Astrocyte (in vitro differentiated cells and primary cell): ENCODE results near the gene CXADR. TPM values are rescaled to one million over a fixed set of nuclear protein-coding genes. Genes with fewer than 3 reads are reported as not detected.

ENCODE experiments used
- DNase-seq: peaks from one replicate; pipeline ENCODE4 v3.0.0-alpha.2; 2010; ENCODE audit warnings: low read depth
- FAIRE-seq: peaks from 2 replicates; lab custom pipeline; 2011; peaks lifted over from hg19 to GRCh38; lab: Jason Lieb, UNC
- H2AFZ ChIP-seq: 2 replicates; pipeline ENCODE4 v1.6.0; 2012; ENCODE audit warnings: low read depth, low read length, inconsistent platforms
- H3K27ac ChIP-seq: 2 replicates; pipeline ENCODE4 v1.5.1; 2011; ENCODE audit warnings: low read depth, low read length, inconsistent platforms
- H3K27me3 ChIP-seq: 2 replicates; pipeline ENCODE4 v1.6.0; 2011; ENCODE audit warnings: low read length, inconsistent platforms; ENCODE audit not compliant: insufficient read depth
- H3K36me3 ChIP-seq: 2 replicates; pipeline ENCODE4 v1.5.1; 2011; ENCODE audit warnings: low read length, inconsistent platforms; ENCODE audit not compliant: insufficient read depth
- H3K4me1 ChIP-seq: 2 replicates; pipeline ENCODE4 v1.5.1; 2011; ENCODE audit warnings: low read length, inconsistent platforms; ENCODE audit not compliant: insufficient read depth
- H3K4me2 ChIP-seq: 2 replicates; pipeline ENCODE4 v1.6.0; 2012; ENCODE audit warnings: low read length, inconsistent platforms
- H3K4me3 ChIP-seq: 2 replicates; pipeline ENCODE4 v1.5.1; 2011; ENCODE audit warnings: low read depth, mild to moderate bottlenecking, low read length, inconsistent platforms; ENCODE audit not compliant: insufficient read depth
- H3K79me2 ChIP-seq: 2 replicates; pipeline ENCODE4 v1.6.0; 2012; ENCODE audit warnings: mild to moderate bottlenecking, low read length, inconsistent platforms; ENCODE audit not compliant: insufficient read depth
- H3K9ac ChIP-seq: 2 replicates; pipeline ENCODE4 v1.6.0; 2012; ENCODE audit warnings: mild to moderate bottlenecking, low read length, inconsistent platforms
- H3K9me3 ChIP-seq: 2 replicates; pipeline ENCODE4 v1.5.1; 2012; ENCODE audit warnings: low read depth, mild to moderate bottlenecking, low read length, inconsistent platforms; ENCODE audit not compliant: insufficient read depth
- H4K20me1 ChIP-seq: 2 replicates; pipeline ENCODE4 v1.6.0; 2012; ENCODE audit warnings: low read length, inconsistent platforms; ENCODE audit not compliant: insufficient read depth
- H3K27ac Mint-ChIP-seq: one replicate; pipeline ENCODE4 v1.8.0; 2021; ENCODE audit warnings: mild to moderate bottlenecking, mixed read lengths; ENCODE audit not compliant: unreplicated experiment
- H3K27me3 Mint-ChIP-seq: one replicate; pipeline ENCODE4 v1.8.0; 2021; ENCODE audit warnings: low read depth, mixed read lengths; ENCODE audit not compliant: unreplicated experiment
- H3K36me3 Mint-ChIP-seq: one replicate; pipeline ENCODE4 v1.8.0; 2021; ENCODE audit warnings: low read depth, mixed read lengths; ENCODE audit not compliant: unreplicated experiment
- H3K4me1 Mint-ChIP-seq: one replicate; pipeline ENCODE4 v1.8.0; 2021; ENCODE audit warnings: low read depth, mixed read lengths; ENCODE audit not compliant: unreplicated experiment
- H3K4me3 Mint-ChIP-seq: one replicate; pipeline ENCODE4 v1.8.0; 2021; ENCODE audit warnings: mild to moderate bottlenecking, moderate library complexity, mixed read lengths; ENCODE audit not compliant: unreplicated experiment
- H3K9me3 Mint-ChIP-seq: one replicate; pipeline ENCODE4 v1.8.0; 2021; ENCODE audit warnings: mild to moderate bottlenecking, mixed read lengths; ENCODE audit not compliant: unreplicated experiment
- EZH2 ChIP-seq: IDR thresholded peaks from 2 replicates; pipeline ENCODE4 v1.6.1; 2012; ENCODE audit warnings: mild to moderate bottlenecking, low read length, inconsistent platforms; ENCODE audit not compliant: insufficient read depth
- total RNA-seq: library from RNA; stranded (reverse); gene quantifications from 2 replicates; pipeline ENCODE4 v1.2.1, GENCODE V29; 2021
- TF ChIP-seq, protein P1 (sequence below): IDR thresholded peaks from 2 replicates; pipeline ENCODE4 v1.5.1; 2011; ENCODE audit warnings: low read depth, mild to moderate bottlenecking, inconsistent platforms, low read length, moderate library complexity; ENCODE audit not compliant: insufficient read depth

CXADR gene
- total RNA-seq, 1 donor from 2014 or later: 30.6 TPM

DNA sequence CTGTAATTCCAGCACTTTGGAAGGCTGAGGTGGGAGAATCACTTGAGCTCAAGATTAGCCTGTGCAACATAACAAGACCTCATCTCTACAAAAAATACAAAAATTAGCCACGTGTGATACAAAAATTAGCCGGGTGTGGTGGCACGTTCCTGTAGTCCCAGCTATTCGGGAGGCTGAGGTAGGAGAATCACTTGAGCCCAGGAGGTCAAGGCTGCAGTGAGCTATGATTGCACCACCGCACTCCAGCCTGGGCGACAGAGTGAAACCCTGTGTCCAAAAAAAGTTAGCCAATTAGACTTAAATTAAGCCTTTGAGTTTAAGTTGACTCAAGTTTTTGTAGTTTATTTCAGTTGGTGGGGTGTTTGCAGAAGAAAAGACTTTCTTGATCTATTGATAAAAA lies 11.8 kb downstream of the CXADR start:
- Mint-ChIP-seq H3K4me3 (no peak overlapping the region), H3K36me3 (no peaks in the 10 kb centered on the region), H3K4me1 (peaks cover 12% of the 10 kb centered on the region), H3K27ac (no peak overlapping the region), H3K27me3 (no peaks in the 10 kb centered on the region), H3K9me3 (no peaks in the 10 kb centered on the region)
- FAIRE-seq (no peak), DNase-seq (no peak)
- Histone ChIP-seq H3K9ac (no peak overlapping the region), H3K9me3 (no peaks in the 10 kb centered on the region), H3K79me2 (no peaks in the 10 kb centered on the region), H3K4me2 (no peak overlapping the region), H3K36me3 (no peaks in the 10 kb centered on the region), H4K20me1 (no peaks in the 10 kb centered on the region), H2AFZ (no peak overlapping the region), H3K27me3 (no peaks in the 10 kb centered on the region), H3K4me3 (no peak overlapping the region), H3K27ac (no peak overlapping the region), H3K4me1 (peaks cover 7% of the 10 kb centered on the region)
- no peak for TF ChIP-seq EZH2
- TF ChIP-seq, protein P1, sequence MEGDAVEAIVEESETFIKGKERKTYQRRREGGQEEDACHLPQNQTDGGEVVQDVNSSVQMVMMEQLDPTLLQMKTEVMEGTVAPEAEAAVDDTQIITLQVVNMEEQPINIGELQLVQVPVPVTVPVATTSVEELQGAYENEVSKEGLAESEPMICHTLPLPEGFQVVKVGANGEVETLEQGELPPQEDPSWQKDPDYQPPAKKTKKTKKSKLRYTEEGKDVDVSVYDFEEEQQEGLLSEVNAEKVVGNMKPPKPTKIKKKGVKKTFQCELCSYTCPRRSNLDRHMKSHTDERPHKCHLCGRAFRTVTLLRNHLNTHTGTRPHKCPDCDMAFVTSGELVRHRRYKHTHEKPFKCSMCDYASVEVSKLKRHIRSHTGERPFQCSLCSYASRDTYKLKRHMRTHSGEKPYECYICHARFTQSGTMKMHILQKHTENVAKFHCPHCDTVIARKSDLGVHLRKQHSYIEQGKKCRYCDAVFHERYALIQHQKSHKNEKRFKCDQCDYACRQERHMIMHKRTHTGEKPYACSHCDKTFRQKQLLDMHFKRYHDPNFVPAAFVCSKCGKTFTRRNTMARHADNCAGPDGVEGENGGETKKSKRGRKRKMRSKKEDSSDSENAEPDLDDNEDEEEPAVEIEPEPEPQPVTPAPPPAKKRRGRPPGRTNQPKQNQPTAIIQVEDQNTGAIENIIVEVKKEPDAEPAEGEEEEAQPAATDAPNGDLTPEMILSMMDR: no peak

DNA sequence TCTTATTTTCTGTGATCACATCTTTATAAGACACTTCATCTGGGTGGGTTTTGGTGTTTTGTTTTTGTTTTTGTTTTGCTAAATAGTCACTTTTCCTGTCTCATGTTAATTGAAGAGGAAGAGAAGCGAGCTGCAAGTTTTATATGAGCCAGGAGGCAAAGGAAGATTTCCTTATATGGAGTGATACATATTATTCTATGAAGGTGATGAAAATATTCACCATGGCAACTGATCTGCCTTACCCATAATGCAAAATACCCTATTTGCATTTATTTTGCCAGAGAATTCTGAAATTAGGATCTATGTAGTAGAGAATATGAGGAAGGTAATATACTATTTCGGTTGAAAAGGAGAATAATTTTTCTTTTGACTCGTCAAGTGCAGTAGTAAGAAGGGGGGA lies 13.9 kb downstream of the CXADR start:
- Histone ChIP-seq H3K79me2 (no peaks in the 10 kb centered on the region), H3K4me1 (peaks cover 7% of the 10 kb centered on the region), H3K9ac (no peak overlapping the region), H3K27me3 (no peaks in the 10 kb centered on the region), H3K27ac (no peak overlapping the region), H3K4me2 (no peak overlapping the region), H3K4me3 (no peak overlapping the region), H4K20me1 (no peaks in the 10 kb centered on the region), H2AFZ (no peak overlapping the region), H3K36me3 (no peaks in the 10 kb centered on the region), H3K9me3 (no peaks in the 10 kb centered on the region)
- TF ChIP-seq, protein P1: no peak
- no peak for TF ChIP-seq EZH2
- FAIRE-seq: no peak
- peak overlapping the region; percentile 94 for H3K27ac Mint-ChIP-seq
- no peaks in the 10 kb centered on the region for H3K9me3 Mint-ChIP-seq
- DNase-seq: no peak
- H3K27me3 Mint-ChIP-seq: no peaks in the 10 kb centered on the region
- no peaks in the 10 kb centered on the region for H3K36me3 Mint-ChIP-seq
- H3K4me1 Mint-ChIP-seq: peaks cover 12% of the 10 kb centered on the region
- peak overlapping the region; percentile 63 for H3K4me3 Mint-ChIP-seq

DNA sequence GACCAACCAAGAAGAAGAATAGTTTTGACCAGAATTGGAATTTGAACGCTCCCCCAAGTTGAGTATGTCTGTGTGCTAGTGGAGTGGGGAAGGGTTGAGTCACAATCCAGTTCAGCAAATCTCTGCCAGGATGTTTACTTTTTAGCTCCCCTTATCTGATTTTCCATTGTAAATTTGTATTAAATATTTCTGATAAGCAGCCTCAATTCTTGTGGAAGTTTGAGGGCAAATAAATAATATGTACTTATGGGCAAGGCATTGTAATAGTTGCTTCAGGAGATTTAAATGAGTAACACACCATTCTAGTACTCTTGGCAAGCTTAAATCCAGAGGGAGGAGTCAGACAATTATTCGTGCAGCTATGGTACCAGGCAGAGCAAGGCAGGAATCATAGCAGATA lies 14.4 kb downstream of the CXADR start:
- Histone ChIP-seq H3K4me1 (peaks cover 7% of the 10 kb centered on the region), H3K4me2 (peak overlapping the region; percentile 11), H3K9ac (no peak overlapping the region), H3K27me3 (no peaks in the 10 kb centered on the region), H2AFZ (no peak overlapping the region), H3K36me3 (no peaks in the 10 kb centered on the region), H3K9me3 (no peaks in the 10 kb centered on the region), H3K27ac (no peak overlapping the region), H3K4me3 (no peak overlapping the region), H4K20me1 (no peaks in the 10 kb centered on the region), H3K79me2 (no peaks in the 10 kb centered on the region)
- Mint-ChIP-seq H3K27me3 (no peaks in the 10 kb centered on the region), H3K4me1 (peaks cover 14% of the 10 kb centered on the region), H3K27ac (peak overlapping the region; percentile 94), H3K4me3 (peak overlapping the region; percentile 63), H3K36me3 (no peaks in the 10 kb centered on the region), H3K9me3 (no peaks in the 10 kb centered on the region)
- DNase-seq (peak; percentile 87), FAIRE-seq (no peak)
- TF ChIP-seq EZH2: no peak
